Panc1 (cell line): ENCODE measurements around the gene VSX2. TPM values are rescaled to one million over a fixed set of nuclear protein-coding genes. Genes with fewer than 3 reads are reported as not detected.
A peak's percentile ranks its signal among the peaks of the same experiment; 100 is the strongest.

Experiments
- ATAC-seq: fragments of 200-7000 bp; cut with Tn5 transposase; 2 replicates; pipeline ENCODE4 v1.9.1; 2020; ENCODE audit warnings: mild to moderate bottlenecking, moderate library complexity
- BruUV-seq: library from RNA; stranded (reverse); fragments of 400-500 nt; replicated peaks from 2 replicates; lab custom pipeline; 2021; lab: Mats Ljungman, UMichigan
- CTCF ChIA-PET: fragments of 300-600 bp; sonication (Branson Sonifier 250); formaldehyde crosslinking; loops from one replicate; lab custom pipeline; 2022; ENCODE audit warnings: antibody characterized with exemption; lab: Charles Lee
- POLR2A ChIA-PET: fragments of 300-600 bp; sonication (Branson Sonifier 250); formaldehyde crosslinking; loops from one replicate; lab custom pipeline; 2022; ENCODE audit warnings: antibody characterized with exemption; lab: Charles Lee
- DNase-seq: peaks from one replicate; pipeline ENCODE4 v3.0.0-alpha.2; 2010; ENCODE audit warnings: low read depth, low spot score
- H3K27ac ChIP-seq: 2 replicates; pipeline ENCODE4 v1.5.1; 2011; ENCODE audit warnings: mild to moderate bottlenecking, low read length, inconsistent platforms
- H3K27me3 ChIP-seq: fragments of 200-500 bp; sonication (Bioruptor generic); 2 replicates; pipeline ENCODE4 v1.6.0; 2014; ENCODE audit warnings: low read length, inconsistent platforms; ENCODE audit not compliant: control insufficient read depth, insufficient read depth
- H3K36me3 ChIP-seq: fragments of 200-500 bp; sonication (Bioruptor generic); 2 replicates; pipeline ENCODE4 v1.5.1; 2014; ENCODE audit warnings: inconsistent platforms, mild to moderate bottlenecking, low read length, moderate library complexity; ENCODE audit not compliant: control insufficient read depth, insufficient read depth
- H3K4me1 ChIP-seq: 2 replicates; pipeline ENCODE4 v1.5.1; 2011; ENCODE audit warnings: inconsistent platforms, mild to moderate bottlenecking, low read length, moderate library complexity; ENCODE audit not compliant: control insufficient read depth, insufficient read depth
- H3K4me3 ChIP-seq, 2 experiments: 2 replicates each; pipeline ENCODE4 v1.5.1; 2011 to 2012; ENCODE audit warnings: low read depth in 2 of 2, low read length in 2 of 2, mild to moderate bottlenecking in 2 of 2, inconsistent platforms in 1 of 2, moderate library complexity in 1 of 2
- H3K9me3 ChIP-seq: fragments of 200-500 bp; sonication (Bioruptor generic); 2 replicates; pipeline ENCODE4 v1.5.1; 2014; ENCODE audit warnings: low read depth, mild to moderate bottlenecking, inconsistent platforms, low read length, moderate library complexity; ENCODE audit not compliant: control insufficient read depth, insufficient read depth
- CTCF ChIP-seq: fragments of 450-650 bp; IDR thresholded peaks from 2 replicates; pipeline ENCODE4 v1.5.1; 2017; ENCODE audit warnings: mild to moderate bottlenecking
- POLR2AphosphoS5 ChIP-seq: IDR thresholded peaks from 2 replicates; pipeline ENCODE4 v1.6.1; 2012; ENCODE audit warnings: mild to moderate bottlenecking, low read depth, low read length, moderate library complexity
- REST ChIP-seq, 2 experiments: IDR thresholded peaks; 2 replicates each; pipeline ENCODE4 v1.6.1; 2011 to 2012; ENCODE audit warnings: low read depth in 2 of 2, control low read depth in 1 of 2, low read length in 1 of 2, mild to moderate bottlenecking in 1 of 2, moderate library complexity in 1 of 2; ENCODE audit not compliant: insufficient read depth in 1 of 2
- SIN3A ChIP-seq: IDR thresholded peaks from 2 replicates; pipeline ENCODE4 v1.6.1; 2012; ENCODE audit warnings: low read depth, mild to moderate bottlenecking, low read length, moderate library complexity, borderline replicate concordance; ENCODE audit not compliant: insufficient read depth
- TCF7L2 ChIP-seq: IDR thresholded peaks from 2 replicates; pipeline ENCODE4 v1.6.1; 2011; ENCODE audit warnings: mild to moderate bottlenecking, low read depth, low read length, inconsistent platforms
- in situ Hi-C: cut with HindIII; loops from 2 replicates; pipeline ENCODE4 v1.10.0; 2016; ENCODE audit warnings: low sequenced_read_pairs, low pct_unique_long_range_greater_than_20kb
- intact Hi-C: fragments of 100-400 bp; cut with micrococcal nuclease; formaldehyde crosslinking; loops from one replicate; pipeline ENCODE4 v1.10.0; 2022; ENCODE audit not compliant: unreplicated experiment
- total RNA-seq: library from RNA; stranded (reverse); gene quantifications from one replicate; pipeline ENCODE4 v1.2.1, GENCODE V29; 2021; ENCODE audit not compliant: unreplicated experiment

Gene VSX2
- total RNA-seq, 1 experiment from 2014 or later: not detected

DNA sequence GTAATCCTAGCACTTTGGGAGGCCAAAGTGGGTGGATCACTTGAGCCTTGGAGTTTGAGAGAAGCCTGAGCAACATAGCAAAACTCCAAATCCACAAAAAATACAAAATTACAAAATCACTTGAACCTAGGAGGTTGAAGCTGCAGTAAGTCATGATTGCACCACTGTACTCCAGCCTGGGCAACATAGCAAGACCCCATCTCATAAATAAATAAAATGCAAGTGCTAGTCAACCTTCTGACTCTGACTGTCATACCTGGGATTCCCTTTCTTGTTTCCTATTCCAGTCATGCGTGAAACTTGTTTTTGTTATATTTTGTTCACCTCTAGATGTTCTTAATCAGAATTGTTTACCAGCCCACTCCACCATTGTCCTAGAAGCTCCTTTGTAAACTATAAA is 32.1 kb downstream of the VSX2 start:
- H3K9me3 ChIP-seq: no peaks in the 10 kb centered on the region
- ChIA-PET CTCF (no interaction called here), POLR2A (no interaction called here)
- intact Hi-C loops (no loop called here), in situ Hi-C loops (no loop called here)
- H3K27me3 ChIP-seq: no peaks in the 10 kb centered on the region
- no TSS peak for BruUV-seq
- ATAC-seq: no peak
- DNase-seq: no peak
- no peak overlapping the region for H3K4me3 ChIP-seq
- H3K27ac ChIP-seq: no peak overlapping the region
- no peak for TF ChIP-seq CTCF
- TF ChIP-seq SIN3A: no peak
- TF ChIP-seq POLR2AphosphoS5: no peak
- no peak for TF ChIP-seq TCF7L2
- no peak for TF ChIP-seq REST (IDR thresholded peaks at IDR 0.05; ENCODE audit: insufficient read depth in 1 of 2, low read depth in 2 of 2, low read length in 1 of 2)
- H3K4me1 ChIP-seq: no peaks in the 10 kb centered on the region
- H3K36me3 ChIP-seq: no peaks in the 10 kb centered on the region

DNA sequence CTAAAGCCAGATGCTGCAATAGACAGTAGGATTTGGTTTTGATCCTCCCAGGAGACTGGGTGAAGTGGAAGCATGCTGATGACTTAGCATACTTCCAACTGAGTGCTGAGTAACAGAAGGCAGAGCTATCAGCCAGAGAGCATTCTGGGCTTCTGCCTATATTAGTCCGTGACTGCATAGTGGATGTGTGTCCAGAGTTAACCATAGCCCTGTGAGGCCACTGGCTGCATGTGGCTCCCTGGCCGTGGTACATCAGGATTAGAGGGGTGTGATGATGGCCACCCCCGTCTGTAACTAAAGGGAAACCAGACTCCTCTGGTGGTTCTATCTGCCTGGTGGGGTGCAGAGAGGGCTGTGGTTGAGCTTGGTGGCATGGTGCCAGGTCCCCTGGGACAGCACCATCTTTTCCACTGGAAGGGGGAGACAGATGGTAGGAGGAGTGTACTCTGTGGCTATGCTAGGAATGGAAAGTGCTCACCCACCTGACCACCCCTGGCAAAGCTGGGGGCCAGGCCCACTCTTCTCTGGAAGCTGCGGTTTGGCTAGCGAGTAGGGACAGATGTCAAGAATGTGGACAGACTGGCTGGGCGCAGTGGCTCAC is 36.1 kb downstream of the VSX2 start:
- no TSS peak for BruUV-seq
- POLR2A ChIA-PET: no interaction called here
- Histone ChIP-seq H3K4me1 (no peaks in the 10 kb centered on the region), H3K27me3 (no peaks in the 10 kb centered on the region), H3K36me3 (no peaks in the 10 kb centered on the region), H3K4me3 (no peak overlapping the region), H3K27ac (no peak overlapping the region), H3K9me3 (no peaks in the 10 kb centered on the region)
- DNase-seq: no peak
- intact Hi-C loops: no loop called here
- ATAC-seq: peak; percentile 73; the same call in 1 of the 2 replicates
- CTCF ChIA-PET: interaction anchor here (0.6 to 0.7 kb wide), 2 partner anchors 18 to 87 kb away, joined by 5 read pairs; no protein-coding TSS in a partner anchor
- TF ChIP-seq CTCF: no peak
- no peak for TF ChIP-seq TCF7L2
- no peak for TF ChIP-seq POLR2AphosphoS5
- no peak for TF ChIP-seq REST (IDR thresholded peaks at IDR 0.05; ENCODE audit: insufficient read depth in 1 of 2, low read depth in 2 of 2, low read length in 1 of 2)
- TF ChIP-seq SIN3A: no peak
- in situ Hi-C loops: no loop called here
